ENCODE data around the gene NTSR2. TPM values are rescaled to one million over a fixed set of nuclear protein-coding genes. Genes with fewer than 3 reads are reported as not detected.

NTSR2 gene
- polyA plus RNA-seq, 1 donor, result not detected

GRCh38 chr2:11679016-11679415, 9.0 kb upstream of the NTSR2 start:
- Histone ChIP-seq H3K27ac (ENCODE audit: low read length) (no peak overlapping the region), H3K36me3 (ENCODE audit: control insufficient read depth, insufficient read depth, low read length) (no peaks in the 10 kb centered on the region), H3K27me3 (ENCODE audit: control insufficient read depth, insufficient read depth, low read length) (peaks cover 52% of the 10 kb centered on the region), H3K9me3 (ENCODE audit: control insufficient read depth, low read depth, low read length) (no peaks in the 10 kb centered on the region), H3K4me1 (ENCODE audit: control insufficient read depth, insufficient read depth, low read length) (peaks cover 18% of the 10 kb centered on the region), H3K4me3 (ENCODE audit: low read length) (no peak overlapping the region)
- no CpG with 5 or more reads among the region's 7 CpGs for whole genome bisulfite sequencing (ENCODE audit: insufficient coverage, low lambda C conversion rate)
- no peak for DNase-seq

- H3K4me1 ChIP-seq (ENCODE audit: control insufficient read depth, insufficient read depth, low read length), result peaks cover 18% of the 10 kb centered on the region
- H3K27ac ChIP-seq (ENCODE audit: low read length), result no peak overlapping the region
- H3K9me3 ChIP-seq (ENCODE audit: control insufficient read depth, low read depth, low read length), result no peaks in the 10 kb centered on the region
- H3K36me3 ChIP-seq (ENCODE audit: control insufficient read depth, insufficient read depth, low read length), result no peaks in the 10 kb centered on the region
- DNase-seq, result no peak
- no peak overlapping the region for H3K4me3 ChIP-seq (ENCODE audit: low read length)
- peaks cover 48% of the 10 kb centered on the region for H3K27me3 ChIP-seq (ENCODE audit: control insufficient read depth, insufficient read depth, low read length)
- WGBS (ENCODE audit: insufficient coverage, low lambda C conversion rate), result no CpG with 5 or more reads among the region's 14 CpGs
Observed at GRCh38 chr2:11678306-11678960, 8.4 kb upstream of the NTSR2 start.

- no peak overlapping the region for H3K27ac ChIP-seq (ENCODE audit: low read length)
Observed at GRCh38 chr2:11677136-11678055, 7.4 kb upstream of the NTSR2 start.

GRCh38 chr2:11676640-11677039, 6.6 kb upstream of the NTSR2 start:
- peaks cover 48% of the 10 kb centered on the region for H3K27me3 ChIP-seq (ENCODE audit: control insufficient read depth, insufficient read depth, low read length)
- no peak overlapping the region for H3K4me3 ChIP-seq (ENCODE audit: low read length)
- no CpG with 5 or more reads among the region's 11 CpGs for WGBS (ENCODE audit: insufficient coverage, low lambda C conversion rate)
- no peak for DNase-seq
- H3K9me3 ChIP-seq (ENCODE audit: control insufficient read depth, low read depth, low read length), result no peaks in the 10 kb centered on the region
- H3K36me3 ChIP-seq (ENCODE audit: control insufficient read depth, insufficient read depth, low read length), result no peaks in the 10 kb centered on the region
- no peak overlapping the region for H3K27ac ChIP-seq (ENCODE audit: low read length)
- H3K4me1 ChIP-seq (ENCODE audit: control insufficient read depth, insufficient read depth, low read length), result peaks cover 10% of the 10 kb centered on the region

More at GRCh38 chr2:11677136-11678055, 7.4 kb upstream of the NTSR2 start:
- peaks cover 17% of the 10 kb centered on the region for H3K4me1 ChIP-seq (ENCODE audit: control insufficient read depth, insufficient read depth, low read length)
- no peaks in the 10 kb centered on the region for H3K9me3 ChIP-seq (ENCODE audit: control insufficient read depth, low read depth, low read length)
- DNase-seq, result no peak
- no CpG with 5 or more reads among the region's 27 CpGs for WGBS (ENCODE audit: insufficient coverage, low lambda C conversion rate)
- no peak overlapping the region for H3K4me3 ChIP-seq (ENCODE audit: low read length)
- H3K36me3 ChIP-seq (ENCODE audit: control insufficient read depth, insufficient read depth, low read length), result no peaks in the 10 kb centered on the region
- peaks cover 47% of the 10 kb centered on the region for H3K27me3 ChIP-seq (ENCODE audit: control insufficient read depth, insufficient read depth, low read length)

- DNase-seq, result no peak
- H3K27me3 ChIP-seq (ENCODE audit: control insufficient read depth, insufficient read depth, low read length), result peaks cover 57% of the 10 kb centered on the region
- H3K27ac ChIP-seq (ENCODE audit: low read length), result no peak overlapping the region
- no CpG with 5 or more reads among the region's 3 CpGs for WGBS (ENCODE audit: insufficient coverage, low lambda C conversion rate)
- H3K4me1 ChIP-seq (ENCODE audit: control insufficient read depth, insufficient read depth, low read length), result no peaks in the 10 kb centered on the region
- no peaks in the 10 kb centered on the region for H3K9me3 ChIP-seq (ENCODE audit: control insufficient read depth, low read depth, low read length)
- no peak overlapping the region for H3K4me3 ChIP-seq (ENCODE audit: low read length)
- no peaks in the 10 kb centered on the region for H3K36me3 ChIP-seq (ENCODE audit: control insufficient read depth, insufficient read depth, low read length)
Observed at GRCh38 chr2:11675423-11676112, 5.6 kb upstream of the NTSR2 start.

GRCh38 chr2:11674983-11675382, 5.0 kb upstream of the NTSR2 start:
- no peaks in the 10 kb centered on the region for H3K4me1 ChIP-seq (ENCODE audit: control insufficient read depth, insufficient read depth, low read length)
- H3K27me3 ChIP-seq (ENCODE audit: control insufficient read depth, insufficient read depth, low read length), result peaks cover 63% of the 10 kb centered on the region
- no peaks in the 10 kb centered on the region for H3K36me3 ChIP-seq (ENCODE audit: control insufficient read depth, insufficient read depth, low read length)
- WGBS (ENCODE audit: insufficient coverage, low lambda C conversion rate), result no CpG with 5 or more reads among the region's 10 CpGs
- no peak overlapping the region for H3K4me3 ChIP-seq (ENCODE audit: low read length)
- no peak overlapping the region for H3K27ac ChIP-seq (ENCODE audit: low read length)
- no peaks in the 10 kb centered on the region for H3K9me3 ChIP-seq (ENCODE audit: control insufficient read depth, low read depth, low read length)
- DNase-seq, result no peak

GRCh38 chr2:11672407-11672806, 2.4 kb upstream of the NTSR2 start:
- Histone ChIP-seq H3K9me3 (ENCODE audit: control insufficient read depth, low read depth, low read length) (no peaks in the 10 kb centered on the region), H3K27ac (ENCODE audit: low read length) (no peak overlapping the region), H3K27me3 (ENCODE audit: control insufficient read depth, insufficient read depth, low read length) (peaks cover 63% of the 10 kb centered on the region), H3K4me3 (ENCODE audit: low read length) (no peak overlapping the region), H3K4me1 (ENCODE audit: control insufficient read depth, insufficient read depth, low read length) (no peaks in the 10 kb centered on the region), H3K36me3 (ENCODE audit: control insufficient read depth, insufficient read depth, low read length) (no peaks in the 10 kb centered on the region)
- WGBS (ENCODE audit: insufficient coverage, low lambda C conversion rate), result 100% methylated on average over 1 of the region's 3 CpGs
- no peak for DNase-seq

GRCh38 chr2:11667866-11668637, 1.9 kb downstream of the NTSR2 start:
- no peaks in the 10 kb centered on the region for H3K4me1 ChIP-seq (ENCODE audit: control insufficient read depth, insufficient read depth, low read length)
- DNase-seq, result no peak
- no peaks in the 10 kb centered on the region for H3K36me3 ChIP-seq (ENCODE audit: control insufficient read depth, insufficient read depth, low read length)
- no peak overlapping the region for H3K27ac ChIP-seq (ENCODE audit: low read length)
- H3K27me3 ChIP-seq (ENCODE audit: control insufficient read depth, insufficient read depth, low read length), result peaks cover 34% of the 10 kb centered on the region
- 100% methylated on average over 1 of the region's 16 CpGs for WGBS (ENCODE audit: insufficient coverage, low lambda C conversion rate)
- no peak overlapping the region for H3K4me3 ChIP-seq (ENCODE audit: low read length)
- no peaks in the 10 kb centered on the region for H3K9me3 ChIP-seq (ENCODE audit: control insufficient read depth, low read depth, low read length)

GRCh38 chr2:11667194-11667593, 2.8 kb downstream of the NTSR2 start:
- H3K36me3 ChIP-seq (ENCODE audit: control insufficient read depth, insufficient read depth, low read length), result no peaks in the 10 kb centered on the region
- no peaks in the 10 kb centered on the region for H3K4me1 ChIP-seq (ENCODE audit: control insufficient read depth, insufficient read depth, low read length)
- H3K4me3 ChIP-seq (ENCODE audit: low read length), result no peak overlapping the region
- WGBS (ENCODE audit: insufficient coverage, low lambda C conversion rate), result 100% methylated on average over 1 of the region's 3 CpGs
- H3K27ac ChIP-seq (ENCODE audit: low read length), result no peak overlapping the region
- peaks cover 34% of the 10 kb centered on the region for H3K27me3 ChIP-seq (ENCODE audit: control insufficient read depth, insufficient read depth, low read length)
- peaks cover under 1% of the 10 kb centered on the region for H3K9me3 ChIP-seq (ENCODE audit: control insufficient read depth, low read depth, low read length)
- DNase-seq, result no peak
